Astrocyte (in vitro differentiated cells and primary cell): ENCODE data around the gene PDCL3. TPM values are rescaled to one million over a fixed set of nuclear protein-coding genes. Genes with fewer than 3 reads are reported as not detected.

Source experiments
- DNase-seq: peaks from one replicate; pipeline ENCODE4 v3.0.0-alpha.2; 2010; ENCODE audit warnings: low read depth
- FAIRE-seq: peaks from 2 replicates; lab custom pipeline; 2011; peaks lifted over from hg19 to GRCh38; lab: Jason Lieb, UNC
- H2AFZ ChIP-seq: 2 replicates; pipeline ENCODE4 v1.6.0; 2012; ENCODE audit warnings: low read depth, low read length, inconsistent platforms
- H3K27ac ChIP-seq: 2 replicates; pipeline ENCODE4 v1.5.1; 2011; ENCODE audit warnings: low read depth, low read length, inconsistent platforms
- H3K27me3 ChIP-seq: 2 replicates; pipeline ENCODE4 v1.6.0; 2011; ENCODE audit warnings: low read length, inconsistent platforms; ENCODE audit not compliant: insufficient read depth
- H3K36me3 ChIP-seq: 2 replicates; pipeline ENCODE4 v1.5.1; 2011; ENCODE audit warnings: low read length, inconsistent platforms; ENCODE audit not compliant: insufficient read depth
- H3K4me1 ChIP-seq: 2 replicates; pipeline ENCODE4 v1.5.1; 2011; ENCODE audit warnings: low read length, inconsistent platforms; ENCODE audit not compliant: insufficient read depth
- H3K4me2 ChIP-seq: 2 replicates; pipeline ENCODE4 v1.6.0; 2012; ENCODE audit warnings: low read length, inconsistent platforms
- H3K4me3 ChIP-seq: 2 replicates; pipeline ENCODE4 v1.5.1; 2011; ENCODE audit warnings: low read depth, mild to moderate bottlenecking, low read length, inconsistent platforms; ENCODE audit not compliant: insufficient read depth
- H3K79me2 ChIP-seq: 2 replicates; pipeline ENCODE4 v1.6.0; 2012; ENCODE audit warnings: mild to moderate bottlenecking, low read length, inconsistent platforms; ENCODE audit not compliant: insufficient read depth
- H3K9ac ChIP-seq: 2 replicates; pipeline ENCODE4 v1.6.0; 2012; ENCODE audit warnings: mild to moderate bottlenecking, low read length, inconsistent platforms
- H3K9me3 ChIP-seq: 2 replicates; pipeline ENCODE4 v1.5.1; 2012; ENCODE audit warnings: low read depth, mild to moderate bottlenecking, low read length, inconsistent platforms; ENCODE audit not compliant: insufficient read depth
- H4K20me1 ChIP-seq: 2 replicates; pipeline ENCODE4 v1.6.0; 2012; ENCODE audit warnings: low read length, inconsistent platforms; ENCODE audit not compliant: insufficient read depth
- H3K27ac Mint-ChIP-seq: one replicate; pipeline ENCODE4 v1.8.0; 2021; ENCODE audit warnings: mild to moderate bottlenecking, mixed read lengths; ENCODE audit not compliant: unreplicated experiment
- H3K27me3 Mint-ChIP-seq: one replicate; pipeline ENCODE4 v1.8.0; 2021; ENCODE audit warnings: low read depth, mixed read lengths; ENCODE audit not compliant: unreplicated experiment
- H3K36me3 Mint-ChIP-seq: one replicate; pipeline ENCODE4 v1.8.0; 2021; ENCODE audit warnings: low read depth, mixed read lengths; ENCODE audit not compliant: unreplicated experiment
- H3K4me1 Mint-ChIP-seq: one replicate; pipeline ENCODE4 v1.8.0; 2021; ENCODE audit warnings: low read depth, mixed read lengths; ENCODE audit not compliant: unreplicated experiment
- H3K4me3 Mint-ChIP-seq: one replicate; pipeline ENCODE4 v1.8.0; 2021; ENCODE audit warnings: mild to moderate bottlenecking, moderate library complexity, mixed read lengths; ENCODE audit not compliant: unreplicated experiment
- H3K9me3 Mint-ChIP-seq: one replicate; pipeline ENCODE4 v1.8.0; 2021; ENCODE audit warnings: mild to moderate bottlenecking, mixed read lengths; ENCODE audit not compliant: unreplicated experiment
- EZH2 ChIP-seq: IDR thresholded peaks from 2 replicates; pipeline ENCODE4 v1.6.1; 2012; ENCODE audit warnings: mild to moderate bottlenecking, low read length, inconsistent platforms; ENCODE audit not compliant: insufficient read depth
- total RNA-seq: library from RNA; stranded (reverse); gene quantifications from 2 replicates; pipeline ENCODE4 v1.2.1, GENCODE V29; 2021
- TF ChIP-seq, protein P1 (sequence below): IDR thresholded peaks from 2 replicates; pipeline ENCODE4 v1.5.1; 2011; ENCODE audit warnings: low read depth, mild to moderate bottlenecking, inconsistent platforms, low read length, moderate library complexity; ENCODE audit not compliant: insufficient read depth

PDCL3 gene
- total RNA-seq, 1 donor from 2014 or later, result 35.5 TPM

DNA sequence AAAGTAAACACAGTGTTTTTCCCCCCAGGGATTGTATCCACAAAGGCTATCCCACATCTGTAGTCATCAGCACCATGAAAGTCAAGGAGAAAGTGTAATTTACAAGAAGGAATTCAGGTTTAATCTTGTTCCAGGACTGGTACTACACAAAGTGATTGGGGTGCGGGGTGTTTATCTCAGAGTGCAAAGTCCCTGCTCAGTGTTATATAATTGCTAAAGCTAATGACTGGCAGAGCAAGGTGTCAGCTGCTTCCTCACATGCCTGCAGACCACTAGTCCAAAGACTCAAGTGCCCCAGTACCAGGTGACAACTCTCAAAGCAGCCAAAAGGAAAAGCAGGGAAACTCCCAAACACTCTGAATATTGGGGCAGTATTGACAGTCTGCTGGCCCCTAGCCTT, 40.4 kb upstream of the PDCL3 start:
- Histone ChIP-seq H3K9ac (no peak overlapping the region), H3K79me2 (no peaks in the 10 kb centered on the region), H3K27me3 (no peaks in the 10 kb centered on the region), H3K4me3 (no peak overlapping the region), H3K4me1 (no peaks in the 10 kb centered on the region), H3K4me2 (no peak overlapping the region), H4K20me1 (no peaks in the 10 kb centered on the region), H3K27ac (no peak overlapping the region), H3K9me3 (no peaks in the 10 kb centered on the region), H3K36me3 (no peaks in the 10 kb centered on the region), H2AFZ (no peak overlapping the region)
- Mint-ChIP-seq H3K36me3 (peaks cover 1% of the 10 kb centered on the region), H3K27me3 (no peaks in the 10 kb centered on the region), H3K4me3 (no peak overlapping the region), H3K27ac (no peak overlapping the region), H3K9me3 (peaks cover 1% of the 10 kb centered on the region), H3K4me1 (peaks cover 11% of the 10 kb centered on the region)
- DNase-seq (no peak), FAIRE-seq (no peak)
- TF ChIP-seq, protein P1, sequence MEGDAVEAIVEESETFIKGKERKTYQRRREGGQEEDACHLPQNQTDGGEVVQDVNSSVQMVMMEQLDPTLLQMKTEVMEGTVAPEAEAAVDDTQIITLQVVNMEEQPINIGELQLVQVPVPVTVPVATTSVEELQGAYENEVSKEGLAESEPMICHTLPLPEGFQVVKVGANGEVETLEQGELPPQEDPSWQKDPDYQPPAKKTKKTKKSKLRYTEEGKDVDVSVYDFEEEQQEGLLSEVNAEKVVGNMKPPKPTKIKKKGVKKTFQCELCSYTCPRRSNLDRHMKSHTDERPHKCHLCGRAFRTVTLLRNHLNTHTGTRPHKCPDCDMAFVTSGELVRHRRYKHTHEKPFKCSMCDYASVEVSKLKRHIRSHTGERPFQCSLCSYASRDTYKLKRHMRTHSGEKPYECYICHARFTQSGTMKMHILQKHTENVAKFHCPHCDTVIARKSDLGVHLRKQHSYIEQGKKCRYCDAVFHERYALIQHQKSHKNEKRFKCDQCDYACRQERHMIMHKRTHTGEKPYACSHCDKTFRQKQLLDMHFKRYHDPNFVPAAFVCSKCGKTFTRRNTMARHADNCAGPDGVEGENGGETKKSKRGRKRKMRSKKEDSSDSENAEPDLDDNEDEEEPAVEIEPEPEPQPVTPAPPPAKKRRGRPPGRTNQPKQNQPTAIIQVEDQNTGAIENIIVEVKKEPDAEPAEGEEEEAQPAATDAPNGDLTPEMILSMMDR, result no peak
- no peak for TF ChIP-seq EZH2

DNA sequence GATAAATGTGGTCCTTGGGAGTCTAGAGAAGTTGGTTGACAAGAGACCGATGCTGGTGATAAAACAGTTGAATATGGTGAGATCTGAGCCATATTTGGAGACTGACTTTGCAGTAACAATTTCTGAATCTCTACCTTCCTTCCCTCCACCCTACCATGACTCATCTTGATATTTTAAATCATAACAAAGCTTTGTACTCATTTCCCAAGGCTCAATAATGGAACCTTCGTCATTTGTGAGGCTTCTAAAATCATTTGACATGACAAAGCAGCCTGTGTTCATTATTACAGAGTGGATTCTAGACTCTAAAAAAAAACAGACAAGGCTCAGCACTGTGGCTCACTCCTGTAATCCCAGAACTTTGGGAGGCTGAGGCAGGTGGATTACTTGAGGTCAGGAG, 38.5 kb upstream of the PDCL3 start:
- Mint-ChIP-seq H3K36me3 (peaks cover 1% of the 10 kb centered on the region), H3K4me1 (peaks cover 6% of the 10 kb centered on the region), H3K27me3 (no peaks in the 10 kb centered on the region), H3K27ac (no peak overlapping the region), H3K4me3 (no peak overlapping the region), H3K9me3 (peaks cover 1% of the 10 kb centered on the region)
- no peak overlapping the region for H3K27ac ChIP-seq
- no peak overlapping the region for H2AFZ ChIP-seq
- H4K20me1 ChIP-seq, result no peaks in the 10 kb centered on the region
- H3K9ac ChIP-seq, result no peak overlapping the region
- H3K27me3 ChIP-seq, result no peaks in the 10 kb centered on the region
- H3K4me1 ChIP-seq, result no peaks in the 10 kb centered on the region
- DNase-seq, result no peak
- H3K36me3 ChIP-seq, result no peaks in the 10 kb centered on the region
- H3K4me2 ChIP-seq, result no peak overlapping the region
- TF ChIP-seq EZH2, result no peak
- TF ChIP-seq, protein P1, result no peak
- FAIRE-seq, result no peak
- H3K9me3 ChIP-seq, result no peaks in the 10 kb centered on the region
- H3K4me3 ChIP-seq, result no peak overlapping the region
- H3K79me2 ChIP-seq, result no peaks in the 10 kb centered on the region

DNA sequence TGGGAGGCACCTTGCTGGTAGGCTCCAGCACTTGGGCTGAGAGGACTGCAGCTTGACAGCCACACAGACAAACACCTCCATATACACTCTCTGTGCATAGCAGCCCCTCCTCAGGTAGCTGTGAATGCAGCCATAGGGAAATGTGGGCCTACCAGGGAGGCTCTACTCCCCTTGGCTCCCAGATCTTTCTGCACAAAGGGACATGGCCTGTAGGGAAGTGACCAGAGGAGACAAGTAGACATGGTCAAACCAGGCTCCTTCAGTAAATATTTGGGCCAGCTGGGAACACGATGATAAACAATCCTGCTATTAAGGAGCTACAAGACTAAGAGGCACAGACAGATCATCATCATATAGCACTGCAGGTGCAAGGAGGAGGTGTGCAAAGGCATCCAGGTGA, 35.9 kb upstream of the PDCL3 start:
- H3K27me3 Mint-ChIP-seq, result no peaks in the 10 kb centered on the region
- no peak for FAIRE-seq
- TF ChIP-seq EZH2, result no peak
- TF ChIP-seq, protein P1, result no peak

More for the DNA sequence above, 35.9 kb upstream of the PDCL3 start:
- Histone ChIP-seq H3K4me1 (no peaks in the 10 kb centered on the region), H2AFZ (no peak overlapping the region), H3K36me3 (no peaks in the 10 kb centered on the region), H3K9me3 (no peaks in the 10 kb centered on the region), H4K20me1 (no peaks in the 10 kb centered on the region), H3K9ac (no peak overlapping the region), H3K79me2 (no peaks in the 10 kb centered on the region), H3K27ac (no peak overlapping the region), H3K27me3 (no peaks in the 10 kb centered on the region), H3K4me3 (no peak overlapping the region), H3K4me2 (no peak overlapping the region)
- Mint-ChIP-seq H3K36me3 (peaks cover 1% of the 10 kb centered on the region), H3K9me3 (peaks cover 1% of the 10 kb centered on the region), H3K27ac (no peak overlapping the region), H3K4me1 (no peaks in the 10 kb centered on the region), H3K4me3 (no peak overlapping the region)
- DNase-seq, result no peak
